Stimulated activated CD4-positive, alpha-beta T cell treated with anti-CD3 and anti-CD28 coated beads, Interleukin-1b, Interleukin-23, amount 100 ng/mL, for 1 hour (primary cell): Measurements from ENCODE around the gene VSIR.

Experiments used
- DNase-seq, 2 donors: peaks; one replicate each; pipeline ENCODE4 v3.0.0-alpha.2; 2020; ENCODE audit warnings: low read depth in 2 of 2

VSIR gene

DNA sequence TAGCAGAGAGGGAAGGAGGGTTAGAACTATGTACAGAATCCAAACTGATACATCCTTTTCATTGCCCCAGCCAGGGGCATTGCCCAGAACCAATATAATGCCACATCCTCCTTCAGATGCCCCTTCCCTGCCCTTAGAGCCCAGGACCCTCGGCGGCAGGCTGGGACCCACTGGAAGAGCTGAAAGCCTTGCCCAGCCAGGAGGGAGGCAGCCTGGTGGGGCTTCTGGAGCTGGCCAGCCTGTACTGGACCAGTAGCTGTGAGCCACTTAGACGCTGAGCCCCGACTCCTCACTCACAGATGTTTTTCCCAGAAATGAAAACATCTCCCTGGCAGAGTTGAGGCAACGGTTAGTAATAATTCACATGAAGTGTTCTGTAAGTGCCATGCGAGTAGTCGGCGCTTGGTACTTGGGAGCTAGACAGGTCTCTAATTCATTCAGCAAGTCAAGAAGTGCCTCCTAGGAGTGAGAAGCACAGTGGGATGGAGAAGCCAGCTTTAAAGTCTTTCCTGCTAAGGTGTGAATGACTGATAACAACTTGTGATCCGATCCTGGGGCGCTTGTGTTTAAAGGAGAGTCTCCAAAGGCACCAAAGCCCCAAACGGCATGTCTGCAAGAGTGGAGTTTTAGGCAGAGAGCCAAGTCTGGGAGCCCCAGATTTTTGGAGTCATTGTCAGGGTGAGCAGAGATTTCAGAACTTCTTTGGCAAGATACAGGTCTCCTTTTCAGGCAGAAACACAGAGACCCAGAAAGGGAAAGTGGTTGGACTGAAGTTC lies 9.8 kb downstream of the VSIR start:
- no peak for DNase-seq

- DNase-seq, result no peak
These were observed 11.0 kb downstream of the VSIR start for GRCh38 chr10:71762324-71762723.

DNA sequence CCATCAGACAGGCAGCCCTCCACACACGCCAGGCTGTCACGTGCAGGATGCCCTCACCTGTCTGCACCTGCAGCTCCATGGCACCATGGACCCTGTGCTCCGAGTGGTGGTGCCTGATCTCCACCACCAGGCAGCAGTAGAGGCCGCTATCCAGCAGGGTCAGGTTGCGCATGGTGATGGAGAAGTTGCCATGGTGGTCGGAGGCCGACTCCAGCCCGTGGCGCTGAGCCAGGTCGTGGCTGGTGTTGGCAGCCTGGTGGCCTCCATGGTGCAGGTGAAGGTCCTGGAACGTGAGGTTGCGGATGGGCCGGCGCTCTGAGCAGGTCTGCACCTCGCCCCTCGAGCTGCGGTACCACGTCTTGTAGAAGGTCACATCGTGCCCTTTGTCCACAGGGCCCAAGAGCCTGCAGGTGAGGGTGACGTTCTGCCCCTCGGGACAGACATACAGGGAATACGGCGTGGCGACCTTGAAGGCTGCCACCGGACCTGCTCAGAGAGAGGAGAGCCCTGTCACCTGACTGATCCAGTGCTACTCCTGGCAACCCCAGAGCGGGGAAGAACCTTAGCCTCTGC lies 11.7 kb downstream of the VSIR start:
- DNase-seq, result no peak

DNA sequence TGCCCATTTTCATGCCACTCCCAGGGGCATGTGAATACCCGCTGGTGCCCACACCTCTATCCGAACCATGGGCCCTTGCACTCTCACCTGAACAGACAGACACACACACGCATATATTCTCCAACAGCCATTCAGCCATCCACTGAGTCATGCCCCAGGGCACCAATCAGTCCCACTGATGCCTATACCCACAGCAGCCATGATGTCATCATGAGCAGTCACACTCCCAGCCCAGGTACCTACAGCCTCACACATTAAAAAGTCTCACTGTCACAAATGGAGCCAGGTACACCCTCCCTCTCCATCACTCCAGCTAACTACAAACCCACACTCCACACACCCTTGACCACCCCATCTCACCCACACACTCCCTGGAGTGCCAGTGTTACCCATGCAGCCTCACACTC lies 12.2 kb downstream of the VSIR start:
- no peak for DNase-seq

- DNase-seq, result no peak
These were observed 15.9 kb downstream of the VSIR start for GRCh38 chr10:71757399-71757922.

DNA sequence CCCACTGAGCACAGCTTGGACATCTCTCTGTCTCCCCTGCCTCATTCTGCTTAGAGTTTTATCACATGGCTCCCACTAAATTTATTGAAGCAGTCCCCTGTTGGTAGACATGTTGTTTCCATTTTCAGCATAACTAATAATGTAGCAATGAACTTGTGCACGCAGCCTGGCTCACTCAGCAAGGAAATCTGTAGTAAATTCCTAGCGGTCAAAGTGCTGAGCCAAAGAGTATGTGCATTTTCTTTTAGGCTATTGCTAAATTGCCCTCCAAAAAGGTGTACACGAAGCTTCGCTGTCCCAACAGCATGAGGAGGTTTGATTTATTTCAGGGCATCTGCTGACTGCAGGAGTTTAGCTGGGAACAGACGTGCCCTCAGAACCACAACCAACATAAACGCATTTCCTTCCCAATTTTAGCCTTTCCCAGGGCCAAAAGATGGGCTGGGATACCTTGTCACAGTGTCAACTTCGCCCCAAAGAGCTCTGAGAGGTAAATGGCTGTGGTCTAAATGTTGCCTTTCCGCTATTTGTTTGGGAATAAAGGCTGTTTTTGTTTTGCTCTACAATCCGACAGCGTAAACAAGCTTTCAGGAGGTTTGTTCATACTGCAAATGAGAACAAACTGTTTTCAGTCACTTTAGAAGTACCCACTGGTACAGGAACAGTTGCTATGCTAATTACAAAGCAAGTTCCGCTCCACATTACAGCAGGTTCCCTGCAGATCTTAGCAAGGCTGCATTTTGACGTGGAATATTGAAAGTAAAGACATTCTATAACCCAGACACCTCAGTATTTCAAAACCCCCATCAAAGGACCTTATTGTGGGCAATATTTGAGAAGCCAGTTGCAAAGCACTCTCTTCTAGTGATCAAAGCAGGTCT lies 16.8 kb downstream of the VSIR start:
- no peak for DNase-seq

- DNase-seq, result no peak
These were observed 18.0 kb downstream of the VSIR start for GRCh38 chr10:71755179-71755879.

- no peak for DNase-seq
These were observed 18.8 kb downstream of the VSIR start for GRCh38 chr10:71754562-71754961.

GRCh38 chr10:71753960-71754505 lies 19.3 kb downstream of the VSIR start:
- no peak for DNase-seq

DNA sequence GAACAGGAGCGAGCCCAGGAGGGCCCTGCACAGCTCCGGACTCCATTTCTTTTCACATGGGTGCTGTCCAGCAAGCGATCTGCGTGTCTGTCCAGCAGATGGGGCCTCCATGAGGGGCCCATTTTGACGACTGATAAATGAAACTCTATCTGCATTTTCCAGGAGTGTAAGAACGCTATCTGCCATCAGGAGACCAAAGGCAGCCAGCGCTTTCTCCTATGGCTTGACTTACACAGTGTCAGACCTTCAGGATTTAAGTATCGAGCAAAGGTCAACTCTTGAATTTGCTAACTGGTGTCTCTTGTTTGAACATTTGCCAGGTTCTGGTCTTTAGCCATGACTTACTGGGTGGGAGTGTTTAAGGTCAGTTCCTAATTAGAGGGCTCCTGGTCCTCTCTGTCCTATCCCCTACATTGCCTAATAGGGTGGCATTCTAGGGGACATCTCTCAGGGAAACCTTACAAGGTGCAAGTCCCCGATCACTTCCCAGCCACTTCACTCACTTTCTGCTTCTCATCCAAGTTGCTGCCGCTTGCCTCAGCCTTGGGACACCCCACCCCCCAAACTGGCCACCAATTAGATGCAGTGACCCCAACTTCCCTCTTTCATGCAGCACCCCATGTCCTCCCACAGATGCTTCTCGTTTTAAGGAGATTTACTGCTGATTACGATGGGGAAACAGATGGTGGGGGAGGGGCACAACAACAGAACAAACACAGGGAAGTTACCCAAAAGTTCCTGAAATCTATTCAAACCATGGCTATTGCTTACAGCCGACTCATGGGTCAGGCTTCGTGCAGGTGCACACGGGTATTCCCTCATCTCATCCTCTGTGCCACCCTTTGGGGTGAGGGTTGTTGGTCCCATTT lies 20.0 kb downstream of the VSIR start:
- DNase-seq, result no peak

DNA sequence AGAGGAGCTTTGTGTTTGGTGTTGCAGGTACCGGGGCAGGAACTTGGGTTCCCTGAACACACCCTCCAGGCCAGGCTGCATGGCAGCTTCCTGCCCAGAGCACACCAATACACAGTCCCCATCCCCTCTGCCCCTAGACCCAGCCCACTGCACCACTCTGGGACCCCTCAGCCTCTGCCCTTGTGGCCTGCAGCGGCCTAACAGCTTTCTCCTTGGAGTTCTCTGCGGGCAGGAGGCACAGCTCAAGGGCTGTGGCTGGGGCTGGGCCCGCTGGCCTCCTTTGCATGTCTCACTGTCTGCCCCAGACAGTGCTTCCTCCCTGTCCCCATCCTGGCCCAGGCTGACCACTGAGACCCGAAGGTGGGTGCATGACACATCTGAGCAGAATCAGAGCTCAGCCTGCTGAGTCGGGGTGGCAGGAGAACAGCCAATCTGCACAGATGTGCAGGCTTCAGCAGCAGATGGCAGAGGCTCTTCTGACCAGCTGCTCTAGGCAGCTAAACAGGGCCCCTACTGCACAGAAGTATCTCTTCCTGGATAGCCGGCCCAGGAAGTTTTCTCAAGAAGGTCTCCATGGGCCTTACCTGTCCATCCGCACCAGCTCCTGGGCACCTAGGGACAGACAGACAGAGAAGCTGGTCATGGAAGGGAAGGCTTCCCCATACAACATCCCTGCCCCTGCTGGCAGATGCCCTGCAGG lies 20.8 kb downstream of the VSIR start:
- no peak for DNase-seq

GRCh38 chr10:71751515-71752224 lies 21.6 kb downstream of the VSIR start:
- no peak for DNase-seq

DNA sequence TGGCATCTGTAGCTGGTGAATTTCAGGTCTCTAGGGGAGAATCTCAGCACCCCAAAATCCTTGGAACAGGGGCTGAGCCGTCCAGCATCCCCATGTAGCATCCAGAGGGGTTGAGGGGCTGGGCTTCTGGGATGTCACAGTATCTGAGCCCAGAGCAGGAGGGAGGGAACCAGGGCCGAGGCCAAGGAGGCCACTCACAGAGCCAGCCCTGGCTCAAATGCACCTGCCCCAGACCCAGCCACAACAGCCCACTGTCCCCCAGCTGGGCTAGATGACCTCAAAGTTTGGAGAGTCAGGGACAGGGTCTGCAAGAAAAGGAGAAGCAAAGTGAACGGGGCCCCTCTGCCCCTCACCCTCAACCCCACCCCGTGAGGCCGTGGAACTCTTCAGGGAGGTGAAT lies 22.3 kb downstream of the VSIR start:
- DNase-seq, result no peak

DNA sequence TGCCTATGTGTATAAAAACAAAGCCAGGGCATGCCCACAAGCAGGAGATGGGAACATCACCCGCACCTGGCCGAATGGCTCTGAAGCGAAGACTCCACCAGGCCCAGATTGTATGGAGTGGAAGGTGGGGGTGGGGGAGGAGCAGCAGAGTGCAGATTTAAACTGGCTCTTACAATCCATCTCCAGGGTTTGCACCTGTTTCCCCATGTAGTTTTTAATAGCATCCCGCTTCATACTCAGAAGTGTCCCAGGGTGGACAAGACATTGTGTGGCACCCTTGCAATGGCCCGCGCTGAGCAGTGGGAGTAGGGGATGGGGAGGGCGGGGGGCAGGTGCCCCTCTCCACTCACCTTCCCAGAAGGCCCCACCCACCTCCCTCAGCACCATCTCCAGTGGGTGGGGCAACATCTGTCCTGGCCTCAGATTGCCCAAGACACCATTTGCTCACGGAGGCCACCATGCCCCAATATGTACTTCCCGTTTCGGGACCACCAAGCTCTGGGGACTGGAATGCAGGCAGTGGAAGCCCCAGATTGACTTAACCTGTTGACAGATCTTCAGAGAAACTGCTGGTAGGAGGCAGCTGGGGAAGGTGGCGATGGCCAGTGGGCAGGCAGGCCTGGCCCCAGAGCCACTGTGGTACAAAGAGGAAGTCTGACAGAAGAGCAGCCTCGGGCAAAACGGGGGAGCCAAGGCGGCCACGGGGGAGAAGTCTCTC lies 23.0 kb downstream of the VSIR start:
- DNase-seq, result no peak

- no peak for DNase-seq
These were observed 23.9 kb downstream of the VSIR start for GRCh38 chr10:71749396-71749795.

GRCh38 chr10:71748671-71749191 lies 24.6 kb downstream of the VSIR start:
- DNase-seq, result no peak

DNA sequence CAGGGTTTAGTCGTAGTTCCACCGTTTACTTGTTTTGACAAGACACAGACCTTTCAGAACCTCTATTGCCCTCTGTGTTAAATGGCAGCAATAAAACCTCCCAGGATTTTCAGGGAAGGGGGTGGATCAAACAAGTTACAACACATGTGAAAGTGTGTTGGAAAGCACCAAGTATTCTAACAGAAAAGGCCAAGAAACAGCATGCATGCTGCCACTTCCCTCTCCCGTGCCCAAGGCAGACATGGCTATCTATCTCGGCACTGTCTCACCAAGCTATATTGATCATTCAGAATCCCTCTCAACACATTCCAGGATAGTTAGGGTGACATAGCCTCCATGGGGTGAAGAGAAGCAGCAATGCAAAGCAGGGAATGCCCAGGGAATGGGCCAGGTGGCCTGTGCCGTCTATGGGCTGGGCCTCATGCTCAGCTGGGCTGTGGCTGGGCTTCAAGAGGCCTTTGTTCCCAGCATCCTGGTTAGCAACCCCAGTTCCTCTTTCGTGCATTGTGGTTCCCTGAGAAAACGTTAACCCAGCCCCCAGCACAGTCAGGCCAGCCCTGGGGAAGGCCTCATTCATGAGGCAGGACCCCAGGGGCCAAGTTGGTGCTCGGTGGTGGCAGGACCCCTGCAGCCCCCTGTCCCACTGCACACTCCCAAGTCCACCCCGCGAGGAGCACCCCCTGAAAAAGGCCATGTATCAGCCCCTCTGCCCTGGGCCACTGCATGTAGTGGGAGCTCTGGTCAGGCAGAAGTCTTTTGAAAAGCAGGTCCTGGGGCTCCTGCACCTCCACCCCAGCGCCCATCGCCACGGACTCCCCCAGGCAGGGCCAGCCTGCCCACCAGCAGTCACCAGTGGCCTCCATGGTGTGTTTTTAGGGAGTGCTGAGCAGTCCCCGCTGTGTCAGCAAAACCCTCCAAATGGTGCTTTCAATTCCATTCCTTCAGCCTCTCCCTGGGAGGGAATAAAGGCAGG lies 25.5 kb downstream of the VSIR start:
- no peak for DNase-seq
